ENCODE data around the gene TRIM24. TPM values are rescaled to one million over a fixed set of nuclear protein-coding genes. Genes with fewer than 3 reads are reported as not detected.
"Not testable (repeated sequence)": the region's sequence is repeated elsewhere in the genome, so short reads cannot be mapped to it uniquely, and the experiment has no call there.

TRIM24 gene
- total RNA-seq, 1 donor from 2014 or later = 116 TPM

GRCh38 chr7:138417764-138418163 is 42.3 kb upstream of the TRIM24 start:
- no peaks in the 10 kb centered on the region for H3K4me1 ChIP-seq
- Mint-ChIP-seq H3K4me3 (no peak overlapping the region), H3K27ac (no peak overlapping the region), H3K27me3 (ENCODE audit: insufficient read depth, low read depth) (peaks cover 6% of the 10 kb centered on the region), H3K36me3 (peaks cover 1% of the 10 kb centered on the region), H3K4me1 (peaks cover 3% of the 10 kb centered on the region), H3K9me3 (peaks cover 13% of the 10 kb centered on the region)
- no peak for DNase-seq (ENCODE audit: low spot score)
- no peak overlapping the region for H3K4me2 ChIP-seq
- TF ChIP-seq EZH2 (IDR thresholded peaks at IDR 0.05) (no peak), CTCF (IDR thresholded peaks at IDR 0.05) (no peak), EZH2phosphoT487 (IDR thresholded peaks at IDR 0.05) (no peak)
- H3K4me3 ChIP-seq = no peak overlapping the region
- no peaks in the 10 kb centered on the region for H3K9me3 ChIP-seq (ENCODE audit: low read depth)
- no peak overlapping the region for H3K27ac ChIP-seq
- H3K27me3 ChIP-seq = no peaks in the 10 kb centered on the region
- no peak overlapping the region for H3K9ac ChIP-seq
- no peaks in the 10 kb centered on the region for H4K20me1 ChIP-seq (ENCODE audit: low read depth)
- H3K36me3 ChIP-seq = no peaks in the 10 kb centered on the region
- no peak overlapping the region for H2AFZ ChIP-seq (replicated peaks)
- H3F3A ChIP-seq (ENCODE audit: low read depth) = no peaks in the 10 kb centered on the region
- no peaks in the 10 kb centered on the region for H3K79me2 ChIP-seq (ENCODE audit: low read depth)

GRCh38 chr7:138418403-138418802 is 41.7 kb upstream of the TRIM24 start:
- not testable (repeated sequence) for DNase-seq (ENCODE audit: low spot score); H2AFZ ChIP-seq (replicated peaks); H3K27ac ChIP-seq; H3K27ac Mint-ChIP-seq; H3F3A ChIP-seq (ENCODE audit: low read depth); H3K4me3 ChIP-seq; H3K4me3 Mint-ChIP-seq; H3K9ac ChIP-seq; H3K27me3 ChIP-seq; H4K20me1 ChIP-seq (ENCODE audit: low read depth); H3K9me3 ChIP-seq (ENCODE audit: low read depth); H3K4me1 Mint-ChIP-seq; H3K36me3 ChIP-seq; H3K36me3 Mint-ChIP-seq; H3K79me2 ChIP-seq (ENCODE audit: low read depth); H3K4me1 ChIP-seq; H3K27me3 Mint-ChIP-seq (ENCODE audit: insufficient read depth, low read depth); H3K4me2 ChIP-seq
- peaks cover 17% of the 10 kb centered on the region for H3K9me3 Mint-ChIP-seq

GRCh38 chr7:138425026-138425425 is 35.0 kb upstream of the TRIM24 start:
- no peak overlapping the region for H3K27ac Mint-ChIP-seq
- no peaks in the 10 kb centered on the region for H3K36me3 ChIP-seq
- H3K9me3 Mint-ChIP-seq = peaks cover 42% of the 10 kb centered on the region
- no peak overlapping the region for H2AFZ ChIP-seq (replicated peaks)
- peaks cover 12% of the 10 kb centered on the region for H3K36me3 Mint-ChIP-seq
- no peaks in the 10 kb centered on the region for H4K20me1 ChIP-seq (ENCODE audit: low read depth)
- no peak overlapping the region for H3K27ac ChIP-seq
- no peaks in the 10 kb centered on the region for H3K4me1 ChIP-seq
- H3K4me2 ChIP-seq = no peak overlapping the region
- no peaks in the 10 kb centered on the region for H3K9me3 ChIP-seq (ENCODE audit: low read depth)
- TF ChIP-seq CTCF (IDR thresholded peaks at IDR 0.05) (no peak), EZH2phosphoT487 (IDR thresholded peaks at IDR 0.05) (no peak), EZH2 (IDR thresholded peaks at IDR 0.05) (no peak)
- no peaks in the 10 kb centered on the region for H3F3A ChIP-seq (ENCODE audit: low read depth)
- no peak overlapping the region for H3K4me3 Mint-ChIP-seq
- no peak overlapping the region for H3K4me3 ChIP-seq
- H3K4me1 Mint-ChIP-seq = no peaks in the 10 kb centered on the region
- no peak overlapping the region for H3K9ac ChIP-seq
- H3K79me2 ChIP-seq (ENCODE audit: low read depth) = no peaks in the 10 kb centered on the region
- DNase-seq (ENCODE audit: low spot score) = no peak
- no peaks in the 10 kb centered on the region for H3K27me3 ChIP-seq
- H3K27me3 Mint-ChIP-seq (ENCODE audit: insufficient read depth, low read depth) = peaks cover 5% of the 10 kb centered on the region

- peak overlapping the region; percentile 34 for H2AFZ ChIP-seq (replicated peaks)
- Mint-ChIP-seq H3K9me3 (peaks cover 54% of the 10 kb centered on the region), H3K4me1 (no peaks in the 10 kb centered on the region), H3K27ac (no peak overlapping the region), H3K27me3 (ENCODE audit: insufficient read depth, low read depth) (peaks cover 2% of the 10 kb centered on the region), H3K4me3 (no peak overlapping the region), H3K36me3 (peaks cover 12% of the 10 kb centered on the region)
- H3F3A ChIP-seq (ENCODE audit: low read depth) = no peaks in the 10 kb centered on the region
- no peak for DNase-seq (ENCODE audit: low spot score)
- no peaks in the 10 kb centered on the region for H3K36me3 ChIP-seq
- TF ChIP-seq EZH2phosphoT487 (IDR thresholded peaks at IDR 0.05) (no peak), EZH2 (IDR thresholded peaks at IDR 0.05) (no peak), CTCF (IDR thresholded peaks at IDR 0.05) (no peak)
- no peaks in the 10 kb centered on the region for H3K9me3 ChIP-seq (ENCODE audit: low read depth)
- no peaks in the 10 kb centered on the region for H4K20me1 ChIP-seq (ENCODE audit: low read depth)
- no peaks in the 10 kb centered on the region for H3K79me2 ChIP-seq (ENCODE audit: low read depth)
- H3K9ac ChIP-seq = no peak overlapping the region
- no peak overlapping the region for H3K4me3 ChIP-seq
- no peaks in the 10 kb centered on the region for H3K4me1 ChIP-seq
- H3K27ac ChIP-seq = no peak overlapping the region
- H3K4me2 ChIP-seq = no peak overlapping the region
- no peaks in the 10 kb centered on the region for H3K27me3 ChIP-seq
These were observed 30.3 kb upstream of the TRIM24 start for GRCh38 chr7:138429577-138430250.

Measured in neural progenitor cell (in vitro differentiated cells).